HCT116 (cell line): Measurements from ENCODE around the gene LMBRD2. TPM values are rescaled to one million over a fixed set of nuclear protein-coding genes. Genes with fewer than 3 reads are reported as not detected.

ENCODE experiments used
- ATAC-seq: fragments of 200-7000 bp; cut with Tn5 transposase; 2 replicates; pipeline ENCODE4 v1.9.1; 2020; ENCODE audit warnings: mild to moderate bottlenecking, moderate library complexity
- BruUV-seq: library from RNA; stranded (reverse); fragments of 400-500 nt; replicated peaks from 2 replicates; lab custom pipeline; 2021; lab: Mats Ljungman, UMichigan
- CTCF ChIA-PET: fragments of 300-600 bp; sonication (Branson Sonifier 250); formaldehyde crosslinking; loops from one replicate; lab custom pipeline; 2021; ENCODE audit warnings: antibody characterized with exemption; lab: Charles Lee
- POLR2A ChIA-PET: fragments of 300-600, 350-600 bp; sonication (Branson Sonifier 250); formaldehyde crosslinking; loops from one replicate; lab custom pipeline; 2021; ENCODE audit warnings: antibody characterized with exemption; lab: Charles Lee
- RAD21 ChIA-PET, 2 experiments: fragments of 300-600 bp; sonication (Branson Sonifier 250); formaldehyde crosslinking; loops; one replicate each; lab custom pipeline; 2023; ENCODE audit warnings: low total read pairs in 2 of 2; ENCODE audit not compliant: uncharacterized antibody in 2 of 2, unreplicated experiment in 2 of 2, low non-redundant PET in 1 of 2; lab: Charles Lee
- DNase-seq: peaks from one replicate; pipeline ENCODE4 v3.0.0-alpha.2; 2010; ENCODE audit warnings: low read depth, low spot score
- H2AFZ ChIP-seq: fragments of 200-600 bp; shearing (Covaris generic), sonication (generic); 2 replicates; pipeline ENCODE4 v1.6.1; 2017; ENCODE audit warnings: low read depth, mixed run types, mixed read lengths, antibody characterized with exemption, low read length; ENCODE audit not compliant: poor library complexity, severe bottlenecking
- H3K27ac ChIP-seq: 2 replicates; pipeline ENCODE4 v1.5.1; 2012; ENCODE audit warnings: low read depth, low read length
- H3K27me3 ChIP-seq: fragments of 200-600 bp; sonication (generic); 2 replicates; pipeline ENCODE4 v1.6.1; 2016; ENCODE audit warnings: mixed run types, low read length, mixed read lengths; ENCODE audit not compliant: insufficient read depth
- H3K36me3 ChIP-seq, 2 experiments: fragments of 200-500 bp in 1 of 2; fragments of 200-600 bp in 1 of 2; sonication (Bioruptor generic) in 1 of 2; sonication (generic) in 1 of 2; 2 replicates each; pipeline versions ENCODE4 v1.5.1 to v1.6.1; 2014 to 2016; ENCODE audit warnings: low read length in 2 of 2, inconsistent platforms in 1 of 2, mixed read lengths in 1 of 2, mixed run types in 1 of 2; ENCODE audit not compliant: insufficient read depth in 2 of 2, control insufficient read depth in 1 of 2
- H3K4me1 ChIP-seq, 2 experiments: fragments of 200-600 bp in 1 of 2; sonication (generic) in 1 of 2; 2 replicates each; pipeline versions ENCODE4 v1.5.1 to v1.6.1; 2012 to 2017; ENCODE audit warnings: low read length in 2 of 2, inconsistent platforms in 1 of 2, mild to moderate bottlenecking in 1 of 2, mixed read lengths in 1 of 2, mixed run types in 1 of 2, moderate library complexity in 1 of 2; ENCODE audit not compliant: insufficient read depth in 2 of 2, control insufficient read depth in 1 of 2
- H3K4me2 ChIP-seq: fragments of 200-600 bp; sonication (generic); 2 replicates; pipeline ENCODE4 v1.6.1; 2017; ENCODE audit warnings: mixed run types, low read length, mixed read lengths
- H3K4me3 ChIP-seq, 2 experiments: fragments of 200-600 bp in 1 of 2; sonication (generic) in 1 of 2; replicated peaks in 1 of 2; 2 replicates each; pipeline ENCODE4 v1.5.1; 2011 to 2016; ENCODE audit warnings: low read length in 2 of 2, control low read depth in 1 of 2, low read depth in 1 of 2, mild to moderate bottlenecking in 1 of 2, mixed read lengths in 1 of 2, mixed run types in 1 of 2
- H3K79me2 ChIP-seq: fragments of 200-600 bp; sonication (generic); 2 replicates; pipeline ENCODE4 v1.6.1; 2017; ENCODE audit warnings: mild to moderate bottlenecking, mixed run types, low read length, moderate library complexity, mixed read lengths; ENCODE audit not compliant: insufficient read depth
- H3K9ac ChIP-seq: fragments of 200-600 bp; sonication (generic); 2 replicates; pipeline ENCODE4 v1.6.1; 2016; ENCODE audit warnings: low read length, mixed read lengths
- H3K9me2 ChIP-seq: fragments of 200-600 bp; sonication (generic), shearing (Covaris generic); 2 replicates; pipeline ENCODE4 v1.6.1; 2017; ENCODE audit warnings: mixed run types, mild to moderate bottlenecking, moderate library complexity; ENCODE audit not compliant: insufficient read depth
- H3K9me3 ChIP-seq, 2 experiments: fragments of 200-500 bp in 1 of 2; fragments of 200-600 bp in 1 of 2; sonication (Bioruptor generic) in 1 of 2; sonication (generic) in 1 of 2; 2 replicates each; pipeline ENCODE4 v1.6.1; 2014 to 2017; ENCODE audit warnings: low read length in 2 of 2, mixed read lengths in 2 of 2, inconsistent platforms in 1 of 2, low read depth in 1 of 2, mild to moderate bottlenecking in 1 of 2, mixed run types in 1 of 2, moderate library complexity in 1 of 2; ENCODE audit not compliant: control insufficient read depth in 1 of 2, insufficient read depth in 1 of 2
- H4K20me1 ChIP-seq: fragments of 200-600 bp; sonication (generic), shearing (Covaris generic); 2 replicates; pipeline ENCODE4 v1.6.1; 2017; ENCODE audit warnings: mixed run types, mild to moderate bottlenecking, moderate library complexity; ENCODE audit not compliant: insufficient read depth
- CEBPB ChIP-seq: IDR thresholded peaks from 2 replicates; pipeline ENCODE4 v1.6.1; 2012; ENCODE audit warnings: low read depth
- CTCF ChIP-seq, 3 experiments: fragments of 200-600 bp in 1 of 3; sonication (generic) in 1 of 3; IDR thresholded peaks in 2 of 3; conservative IDR thresholded peaks in 1 of 3; 2 replicates each; pipeline ENCODE4 v1.5.1; 2012 to 2017; ENCODE audit warnings: low read depth in 2 of 3, low read length in 2 of 3, antibody characterized with exemption in 1 of 3, borderline replicate concordance in 1 of 3, control low read depth in 1 of 3, mild to moderate bottlenecking in 1 of 3, mixed read lengths in 1 of 3, mixed run types in 1 of 3, moderate library complexity in 1 of 3; ENCODE audit not compliant: insufficient read depth in 1 of 3
- EGR1 ChIP-seq: IDR thresholded peaks from 2 replicates; pipeline ENCODE4 v1.6.1; 2012; ENCODE audit warnings: low read depth
- EZH2 ChIP-seq: fragments of 200-600 bp; sonication (generic); IDR thresholded peaks from 2 replicates; pipeline ENCODE4 v1.6.1; 2017; ENCODE audit warnings: antibody characterized with exemption, mixed run types
- EZH2phosphoT487 ChIP-seq: fragments of 200-600 bp; IDR thresholded peaks from 2 replicates; pipeline ENCODE4 v1.6.1; 2018; ENCODE audit warnings: antibody characterized with exemption, borderline replicate concordance
- FOSL1 ChIP-seq: IDR thresholded peaks from 2 replicates; pipeline ENCODE4 v1.6.1; 2012; ENCODE audit warnings: low read depth
- JUND ChIP-seq: IDR thresholded peaks from 2 replicates; pipeline ENCODE4 v1.6.1; 2012
- MAX ChIP-seq: IDR thresholded peaks from 2 replicates; pipeline ENCODE4 v1.6.1; 2012
- POLR2A ChIP-seq: IDR thresholded peaks from 2 replicates; pipeline ENCODE4 v1.7.0; 2011; ENCODE audit warnings: borderline replicate concordance; ENCODE audit not compliant: insufficient read depth, insufficient read length; ENCODE audit errors: extremely low read depth
- POLR2AphosphoS5 ChIP-seq: IDR thresholded peaks from 2 replicates; pipeline ENCODE4 v1.6.1; 2011; ENCODE audit warnings: mild to moderate bottlenecking, low read depth, low read length, moderate library complexity
- RAD21 ChIP-seq: IDR thresholded peaks from 2 replicates; pipeline ENCODE4 v1.6.1; 2012; ENCODE audit warnings: low read depth, mild to moderate bottlenecking
- REST ChIP-seq: IDR thresholded peaks from 2 replicates; pipeline ENCODE4 v1.6.1; 2012; ENCODE audit warnings: low read depth
- SIN3A ChIP-seq: IDR thresholded peaks from 2 replicates; pipeline ENCODE4 v1.6.1; 2012; ENCODE audit warnings: low read depth
- SP1 ChIP-seq: IDR thresholded peaks from 2 replicates; pipeline ENCODE4 v1.6.1; 2012; ENCODE audit warnings: low read depth
- TCF7L2 ChIP-seq: IDR thresholded peaks from 2 replicates; pipeline ENCODE4 v1.7.0; 2011; ENCODE audit warnings: borderline replicate concordance, inconsistent platforms; ENCODE audit not compliant: insufficient read depth, insufficient read length; ENCODE audit errors: extremely low read depth
- YY1 ChIP-seq: IDR thresholded peaks from 2 replicates; pipeline ENCODE4 v1.6.1; 2011; ENCODE audit warnings: low read length, low read depth, moderate library complexity, mild to moderate bottlenecking; ENCODE audit not compliant: insufficient replicate concordance; ENCODE audit errors: extremely low read depth
- ZBTB33 ChIP-seq: IDR thresholded peaks from 2 replicates; pipeline ENCODE4 v1.6.1; 2011; ENCODE audit warnings: mild to moderate bottlenecking, low read length, moderate library complexity; ENCODE audit not compliant: insufficient replicate concordance; ENCODE audit errors: extremely low read depth
- ZFX ChIP-seq: fragments of 450-650 bp; IDR thresholded peaks from 2 replicates; pipeline ENCODE4 v1.6.1; 2017
- ZNF274 ChIP-seq: fragments of 200-500 bp; sonication (Bioruptor generic); IDR thresholded peaks from 2 replicates; pipeline ENCODE4 v1.6.1; 2014; ENCODE audit warnings: mild to moderate bottlenecking, low read depth, low read length, inconsistent platforms
- intact Hi-C: fragments of 100-400 bp; cut with micrococcal nuclease; formaldehyde crosslinking; loops from 2 replicates; pipeline ENCODE4 v1.10.0; 2022
- total RNA-seq: library from RNA; stranded (reverse); gene quantifications from one replicate; pipeline ENCODE4 v1.2.1, GENCODE V29; 2021; ENCODE audit not compliant: unreplicated experiment
- TF ChIP-seq, protein P1 (sequence below): IDR thresholded peaks from 2 replicates; pipeline ENCODE4 v1.6.1; 2012

Gene LMBRD2
- total RNA-seq, 1 experiment from 2014 or later = 1.1 TPM

- ChIA-PET POLR2A (no interaction called here), RAD21 (no interaction called here), CTCF (interaction anchor here (1.5 kb wide), 1 partner anchor 10 kb away, joined by 9 read pairs; no protein-coding TSS in a partner anchor)
- no peaks in the 10 kb centered on the region for H3K9me2 ChIP-seq
- BruUV-seq = no TSS peak
- H3K4me3 ChIP-seq = no peak overlapping the region
- H3K27me3 ChIP-seq = 0 out of 2 replicates have a peak, but pooled peaks cover 3% of the 10 kb centered on the region
- TF ChIP-seq EGR1 (no peak), YY1 (no peak), CEBPB (no peak), POLR2A (no peak), MAX (no peak), ZNF274 (no peak), ZFX (no peak), POLR2AphosphoS5 (no peak), EZH2 (no peak), TCF7L2 (no peak), RAD21 (no peak), JUND (no peak), EZH2phosphoT487 (no peak), REST (no peak), CTCF (IDR thresholded peaks at IDR 0.05 in 2 of 3, conservative IDR thresholded peaks at IDR 0.05 in 1 of 3; ENCODE audit: borderline replicate concordance in 1 of 3, insufficient read depth in 1 of 3, low read depth in 2 of 3, low read length in 2 of 3) (no peak), SIN3A (no peak), FOSL1 (no peak), ZBTB33 (no peak), SP1 (no peak)
- TF ChIP-seq, protein P1, sequence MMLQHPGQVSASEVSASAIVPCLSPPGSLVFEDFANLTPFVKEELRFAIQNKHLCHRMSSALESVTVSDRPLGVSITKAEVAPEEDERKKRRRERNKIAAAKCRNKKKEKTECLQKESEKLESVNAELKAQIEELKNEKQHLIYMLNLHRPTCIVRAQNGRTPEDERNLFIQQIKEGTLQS = no peak
- no peak overlapping the region for H2AFZ ChIP-seq
- H3K4me2 ChIP-seq = no peak overlapping the region
- H3K79me2 ChIP-seq = no peaks in the 10 kb centered on the region
- H3K9me3 ChIP-seq = no peaks in the 10 kb centered on the region
- no peak overlapping the region for H3K9ac ChIP-seq
- intact Hi-C loops = no loop called here
- H3K36me3 ChIP-seq = no peaks in the 10 kb centered on the region
- no peaks in the 10 kb centered on the region for H3K4me1 ChIP-seq
- no peak overlapping the region for H3K27ac ChIP-seq
- ATAC-seq = no peak
- DNase-seq = no peak
- H4K20me1 ChIP-seq = no peaks in the 10 kb centered on the region
These were observed 82.9 kb downstream of the LMBRD2 start for GRCh38 chr5:36068751-36069281.
